NCI-H1092 (cell line): Measurements from ENCODE around the gene HYAL3.
"Not testable (repeated sequence)": the region's sequence is repeated elsewhere in the genome, so short reads cannot be mapped to it uniquely, and the experiment has no call there.

Experiments
- DNase-seq: peaks from one replicate; lab custom pipeline; 2025; lab: John Stamatoyannopoulos, UW

Gene HYAL3

DNA sequence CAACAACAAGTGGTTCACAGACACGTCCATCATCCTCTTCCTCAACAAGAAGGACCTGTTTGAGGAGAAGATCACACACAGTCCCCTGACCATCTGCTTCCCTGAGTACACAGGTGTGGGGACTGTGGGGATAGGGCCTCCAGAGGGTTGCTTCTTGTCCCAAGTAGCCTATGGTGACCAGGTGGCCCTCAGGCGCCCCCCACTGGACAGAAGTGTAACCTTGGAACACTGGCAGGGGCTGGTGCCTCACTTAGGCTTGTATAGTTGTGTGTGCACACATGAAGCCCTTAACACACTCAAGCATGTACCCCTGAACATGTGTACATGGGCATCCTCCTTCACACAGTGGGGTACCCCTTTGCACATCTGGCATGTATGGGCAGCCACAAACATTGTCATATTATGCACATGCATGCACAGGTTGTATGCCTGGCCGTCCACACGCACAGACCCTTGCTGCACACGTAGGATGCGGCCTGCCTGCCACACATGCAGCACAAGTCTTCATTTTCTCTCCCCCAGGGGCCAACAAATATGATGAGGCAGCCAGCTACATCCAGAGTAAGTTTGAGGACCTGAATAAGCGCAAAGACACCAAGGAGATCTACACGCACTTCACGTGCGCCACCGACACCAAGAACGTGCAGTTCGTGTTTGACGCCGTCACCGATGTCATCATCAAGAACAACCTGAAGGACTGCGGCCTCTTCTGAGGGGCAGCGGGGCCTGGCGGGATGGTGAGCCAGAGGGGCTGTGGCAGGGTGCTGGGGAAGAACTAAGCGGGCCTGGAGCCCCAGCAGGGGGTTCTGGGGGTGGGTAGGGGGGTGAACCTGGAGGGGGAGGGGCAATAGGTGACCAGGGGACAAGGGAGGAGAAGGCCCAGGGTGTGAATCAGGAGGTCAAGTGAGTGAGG lies 42.0 kb downstream of the HYAL3 start:
- DNase-seq, result no peak

DNA sequence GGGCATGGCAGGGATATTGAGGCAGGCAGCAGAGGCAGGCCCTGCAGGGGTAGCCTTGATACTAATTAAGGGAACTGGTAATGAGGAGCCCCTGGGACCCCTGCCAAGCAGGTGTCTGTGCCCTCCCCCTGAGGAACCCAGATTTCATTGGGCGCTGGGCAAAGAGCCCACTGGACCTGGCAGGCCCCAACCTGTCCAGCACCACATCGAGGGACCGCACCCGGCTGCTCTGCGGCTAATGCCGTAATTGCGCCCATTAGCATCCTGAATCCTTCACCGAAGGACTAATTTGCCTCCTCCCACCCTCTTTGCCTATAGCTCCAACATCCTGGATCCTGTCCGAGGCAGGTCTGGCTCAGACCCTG lies 44.0 kb downstream of the HYAL3 start:
- DNase-seq, result no peak

DNA sequence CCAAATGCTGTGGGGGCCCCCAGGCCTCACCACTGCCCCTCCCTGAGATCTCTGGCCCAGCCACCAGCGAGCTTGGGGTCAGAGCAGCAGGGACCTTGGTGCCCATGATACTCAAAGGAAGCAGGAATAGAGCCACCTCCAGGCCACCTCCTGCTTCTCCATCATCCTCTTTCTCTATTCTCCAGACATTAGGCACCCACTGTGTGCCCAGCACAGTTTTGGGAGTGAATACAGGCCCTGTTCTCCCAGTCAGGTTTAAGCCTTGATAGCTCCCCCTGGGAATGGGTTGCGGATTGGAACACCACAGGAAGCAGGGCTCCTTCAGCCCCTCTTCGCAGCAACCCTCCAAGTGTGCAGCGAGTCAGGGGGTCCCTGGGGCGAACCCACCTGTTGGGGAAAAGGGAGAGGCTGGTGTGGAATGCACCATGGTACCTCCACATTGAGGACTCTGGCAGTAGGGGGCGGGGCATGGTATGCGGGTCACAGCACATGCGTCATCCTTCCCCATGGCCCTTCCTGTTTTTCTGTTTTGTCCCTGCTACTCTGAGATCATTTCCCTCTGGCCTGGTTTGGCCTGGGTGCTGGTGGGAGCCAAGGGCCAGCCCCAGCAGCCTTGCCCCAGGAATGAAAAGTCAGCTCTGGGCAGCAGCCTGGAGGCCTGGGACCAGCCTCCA lies 44.5 kb downstream of the HYAL3 start:
- no peak for DNase-seq

DNA sequence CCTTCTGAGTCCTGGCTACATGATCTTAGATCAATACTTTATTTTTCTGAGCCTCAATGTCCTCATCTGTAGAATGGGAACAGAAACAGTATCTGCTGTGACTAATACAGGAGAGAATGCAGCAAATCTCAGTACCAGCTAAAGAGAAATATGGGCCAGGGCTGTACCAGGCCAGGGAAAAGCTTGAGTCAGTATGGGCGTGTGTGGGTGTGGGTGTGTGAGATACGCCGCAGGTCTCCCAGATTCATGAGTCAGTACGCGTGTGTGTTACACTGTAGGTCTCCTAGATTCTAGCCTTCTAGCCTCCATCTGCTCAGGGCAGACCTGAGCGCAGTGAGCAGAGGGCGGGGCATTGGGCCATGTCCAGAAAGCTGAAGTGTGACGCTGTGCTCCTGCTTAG lies 48.0 kb downstream of the HYAL3 start:
- no peak for DNase-seq

DNA sequence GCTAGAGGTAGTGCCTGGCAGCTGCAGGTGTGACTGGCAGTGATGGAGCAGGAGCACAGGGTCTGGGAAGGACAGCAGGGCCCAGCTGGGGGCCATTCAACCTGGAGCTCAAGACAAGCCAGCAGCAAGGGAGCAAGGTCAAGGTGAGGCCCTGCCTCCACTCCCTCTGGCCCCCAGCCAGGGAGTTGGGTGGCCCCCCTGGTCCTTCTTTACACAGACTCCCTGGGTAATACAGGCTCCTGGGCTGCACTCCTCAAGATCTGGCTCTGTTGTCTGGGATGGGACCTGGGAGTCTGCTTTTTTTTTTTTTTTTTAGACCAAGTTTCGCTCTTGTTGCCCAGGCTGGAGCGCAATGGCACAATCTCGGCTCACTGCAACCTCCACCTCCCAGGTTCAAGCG lies 48.7 kb downstream of the HYAL3 start:
- no peak for DNase-seq

DNA sequence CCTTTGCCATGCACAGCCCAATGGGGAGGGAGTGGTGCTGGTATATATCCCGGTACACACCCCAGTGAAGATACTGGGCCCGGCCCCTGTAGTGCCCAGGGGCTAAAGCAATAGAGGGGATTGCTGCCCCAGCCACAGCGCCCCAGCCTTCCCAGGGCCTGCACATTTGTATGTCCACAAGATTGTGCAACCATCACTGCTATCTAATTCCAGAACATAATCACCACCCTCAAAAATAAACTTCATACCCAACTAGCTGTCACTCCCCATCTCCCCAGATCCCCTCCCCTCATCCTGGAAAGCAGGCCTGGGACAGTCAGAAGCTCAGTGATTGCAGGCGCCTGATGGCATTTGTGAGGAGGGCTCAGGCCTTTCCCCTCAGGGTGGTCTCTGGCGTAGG lies 49.7 kb downstream of the HYAL3 start:
- no peak for DNase-seq

DNA sequence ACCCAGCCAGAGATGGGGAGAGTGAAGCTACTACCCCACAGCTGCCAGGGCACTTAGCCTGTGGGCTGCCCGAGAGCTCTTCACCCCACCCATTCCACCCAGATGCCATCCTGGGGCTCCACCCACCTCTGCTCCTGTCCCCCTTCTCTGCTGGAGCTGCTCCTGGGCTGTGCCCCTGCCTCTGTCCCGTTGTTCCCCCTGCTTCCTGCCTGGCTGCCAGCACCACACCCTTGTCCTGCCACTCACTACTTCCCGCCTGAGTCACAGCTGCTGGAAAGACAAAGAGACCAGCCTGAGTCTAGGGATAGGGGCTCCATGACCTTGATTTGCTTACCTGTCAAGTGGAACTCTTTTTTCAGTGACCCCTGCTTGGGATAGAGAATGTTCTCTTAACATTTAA lies 50.8 kb downstream of the HYAL3 start:
- DNase-seq, result no peak

DNA sequence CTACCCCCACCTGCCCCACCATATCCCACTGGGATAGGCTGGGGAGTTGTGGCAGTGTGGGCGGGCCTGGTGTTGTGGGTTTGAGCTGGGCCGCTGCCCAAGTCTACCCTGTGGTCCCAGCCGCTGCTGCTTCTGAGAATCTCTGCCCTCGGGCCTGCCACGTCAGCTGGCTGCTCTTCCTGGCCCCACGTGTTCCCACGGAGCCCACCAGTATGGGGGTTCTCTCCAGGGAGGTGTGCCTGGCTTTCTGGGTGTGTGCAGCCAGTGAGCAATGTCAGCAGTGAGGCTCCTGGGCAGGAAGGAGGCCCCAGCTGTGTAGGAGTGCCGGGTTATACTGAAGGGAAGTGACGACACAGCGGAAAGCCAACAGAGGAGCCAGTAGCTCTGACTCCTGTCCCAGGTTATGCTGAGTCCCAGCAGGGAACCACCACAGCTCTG lies 52.7 kb downstream of the HYAL3 start:
- DNase-seq, result no peak

DNA sequence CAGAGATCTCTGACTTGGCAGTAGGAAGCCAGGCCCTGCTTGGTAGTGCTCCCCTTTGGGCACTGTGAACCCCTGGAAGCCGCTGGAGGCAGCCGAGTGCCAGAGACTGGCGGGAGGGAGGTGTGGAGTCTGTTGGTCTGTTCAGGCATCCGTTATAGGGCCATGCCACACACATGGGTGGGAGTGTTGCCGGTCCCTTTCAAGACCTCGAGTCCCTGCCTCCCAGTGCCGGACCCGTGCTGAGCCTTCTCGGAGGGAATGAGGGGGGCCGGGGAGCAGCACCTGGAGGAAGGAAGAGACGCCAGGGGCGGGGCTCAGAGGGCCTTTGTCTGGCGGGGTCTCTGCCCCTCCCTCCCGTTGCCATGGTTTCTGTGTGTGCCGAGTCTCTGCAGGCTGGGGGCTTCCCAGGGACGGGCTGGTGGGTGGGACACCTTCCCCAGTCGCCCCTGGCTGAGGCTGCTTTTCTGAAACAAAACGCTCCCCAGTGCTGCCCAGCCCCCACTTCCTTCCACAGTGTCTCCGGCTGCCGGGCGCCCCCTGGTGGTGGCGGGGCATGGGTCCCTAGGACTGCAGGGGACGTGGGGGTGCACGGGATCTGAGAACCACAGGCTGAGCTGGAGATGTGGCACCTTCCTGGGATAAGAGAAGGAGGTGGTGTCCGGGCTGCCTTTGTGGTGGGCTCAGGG lies 53.2 kb downstream of the HYAL3 start:
- peak; percentile 79 for DNase-seq

DNA sequence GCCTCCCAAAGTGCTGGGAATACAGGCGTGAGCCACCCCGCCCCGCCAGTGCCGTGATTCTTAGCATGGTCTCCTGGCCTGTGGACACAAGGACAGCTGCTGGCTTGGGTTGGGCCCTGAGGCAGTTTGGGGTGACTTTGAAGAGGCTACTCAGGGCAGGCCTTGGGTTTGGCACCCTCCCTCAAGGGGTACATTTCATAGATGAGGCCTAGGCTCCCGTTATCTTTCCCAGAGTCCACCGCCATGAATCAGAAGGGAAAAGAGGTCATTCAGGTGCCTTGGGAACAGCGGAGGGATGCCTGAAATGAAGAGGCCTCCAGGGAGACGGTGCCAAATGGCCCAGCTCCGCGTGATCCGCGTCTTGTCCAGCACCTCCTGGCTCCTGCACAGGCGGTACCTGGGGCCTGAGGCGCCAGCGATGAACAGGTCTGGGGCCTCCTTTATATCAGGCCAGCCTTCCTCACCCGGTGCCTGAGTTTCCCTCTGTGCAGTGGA lies 53.9 kb downstream of the HYAL3 start:
- no peak for DNase-seq

DNA sequence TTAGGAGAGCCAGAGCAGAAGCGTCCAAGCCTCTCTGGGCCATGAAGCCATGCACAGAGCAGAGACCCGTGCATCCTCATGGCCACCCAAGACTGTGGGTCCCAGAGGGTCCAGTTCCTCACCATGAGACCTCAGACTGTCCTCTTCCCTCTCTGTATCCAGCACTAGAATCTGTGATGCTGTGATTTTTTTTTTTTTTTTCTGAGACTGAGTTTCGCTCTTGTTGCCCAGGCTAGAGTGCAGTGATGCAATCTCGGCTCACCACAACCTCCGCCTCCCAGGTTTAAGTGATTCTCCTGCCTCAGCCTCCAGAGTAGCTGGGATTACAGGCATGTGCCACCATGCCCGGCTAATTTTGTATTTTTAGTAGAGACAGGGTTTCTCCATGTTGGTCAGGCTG lies 54.4 kb downstream of the HYAL3 start:
- not testable (repeated sequence) for DNase-seq

DNA sequence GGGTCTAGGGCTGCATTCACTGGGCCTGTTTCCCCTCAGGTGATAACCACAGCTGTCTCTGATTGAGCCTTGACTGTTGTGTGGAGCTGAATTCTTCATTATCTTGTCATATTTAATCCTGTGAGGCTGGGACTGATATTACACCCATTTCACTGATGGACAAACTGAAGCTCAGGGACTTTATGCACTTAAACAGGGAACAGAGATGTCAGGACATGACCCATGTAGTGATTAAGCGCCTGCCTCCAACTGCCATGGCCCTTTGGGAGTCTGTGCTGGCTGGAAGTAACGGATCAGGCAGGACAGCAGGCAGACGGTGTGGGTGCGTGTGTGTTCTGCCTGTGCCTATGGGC lies 55.7 kb downstream of the HYAL3 start:
- no peak for DNase-seq

DNA sequence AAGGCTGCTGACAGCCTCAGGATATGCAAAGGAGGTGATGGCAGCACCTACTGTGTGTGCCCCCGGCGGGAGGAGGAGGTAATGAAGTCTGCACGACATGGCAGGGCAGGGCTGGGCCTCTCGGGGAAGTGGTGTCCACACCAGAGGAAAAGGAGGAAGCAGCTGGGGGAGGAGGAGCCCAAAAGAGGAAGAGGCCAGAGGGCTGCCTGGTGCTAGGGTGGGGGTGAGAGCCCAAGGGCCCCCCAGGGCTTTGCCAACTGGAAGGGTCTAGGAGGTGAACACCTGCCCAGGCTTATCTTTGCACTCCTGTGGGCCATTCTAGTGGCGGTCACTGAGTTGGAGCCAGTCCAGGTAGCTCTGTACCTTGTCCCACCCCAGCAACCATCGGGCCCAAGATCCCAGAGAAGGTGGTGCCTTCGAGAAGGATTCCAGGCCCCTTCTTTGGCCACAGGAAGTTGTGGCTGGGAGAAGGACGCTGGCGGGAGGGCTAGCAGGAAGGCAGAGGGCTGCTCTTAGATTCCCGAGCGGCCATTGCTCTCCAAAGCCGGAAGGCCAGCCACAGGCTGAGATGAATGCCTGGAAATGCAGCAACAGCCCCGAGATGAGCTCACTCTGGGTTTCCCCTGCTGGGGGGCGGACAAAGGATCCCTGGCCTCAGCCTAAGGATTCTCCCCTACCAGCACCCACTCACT lies 56.2 kb downstream of the HYAL3 start:
- no peak for DNase-seq
